Head of caudate nucleus (tissue), 42 donors: ENCODE measurements around the gene NPR3.

ENCODE experiments used
- DNase-seq, 42 donors: peaks; one replicate each; pipeline versions ENCODE4 v3.0.0 to v3.0.0-alpha.2; 2020 to 2021; ENCODE audit warnings: mixed read lengths in 7 of 42
- intact Hi-C: fragments of 100-400 bp; cut with DNase I; formaldehyde crosslinking; loops from one replicate; pipeline ENCODE4 v1.15.0; 2022

NPR3 gene

GRCh38 chr5:32840606-32841005 is 129.5 kb downstream of the NPR3 start:
- intact Hi-C loops = no loop called here
- no peak for DNase-seq
